H1 (cell line): ENCODE measurements around the gene MCM9. TPM values are rescaled to one million over a fixed set of nuclear protein-coding genes. Genes with fewer than 3 reads are reported as not detected.

Experiments
- CTCF ChIA-PET: fragments of 300-600 bp; sonication (Branson Sonifier 250); formaldehyde crosslinking; loops from one replicate; lab custom pipeline; 2021; ENCODE audit not compliant: partially characterized antibody; lab: Charles Lee
- POLR2A ChIA-PET: fragments of 300-600 bp; sonication (Branson Sonifier 250); formaldehyde crosslinking; loops from one replicate; lab custom pipeline; 2021; ENCODE audit warnings: inconsistent platforms; ENCODE audit not compliant: partially characterized antibody; lab: Charles Lee
- DNase-seq, 2 experiments: peaks; one replicate each; pipeline versions ENCODE4 v3.0.0 to v3.0.0-alpha.2; 2010 to 2022; ENCODE audit warnings: low spot score in 2 of 2, low read depth in 1 of 2, mixed read lengths in 1 of 2
- FAIRE-seq: peaks from 2 replicates; lab custom pipeline; 2011; peaks lifted over from hg19 to GRCh38; lab: Jason Lieb, UNC
- H2AFZ ChIP-seq: 2 replicates; pipeline ENCODE4 v1.8.1; 2012; ENCODE audit warnings: low read length, inconsistent platforms
- H2AK5ac ChIP-seq: 2 replicates; pipeline ENCODE4 v1.6.1; 2013; ENCODE audit warnings: low read depth, low read length
- H2BK120ac ChIP-seq: replicated peaks from 2 replicates; pipeline ENCODE3; 2013; ENCODE audit warnings: low read depth, low read length, inconsistent platforms
- H2BK12ac ChIP-seq: 2 replicates; pipeline ENCODE4 v1.6.1; 2013; ENCODE audit warnings: low read depth, low read length
- H2BK15ac ChIP-seq: 2 replicates; pipeline ENCODE4 v1.6.1; 2013; ENCODE audit warnings: low read length
- H2BK20ac ChIP-seq: 2 replicates; pipeline ENCODE4 v1.6.1; 2013; ENCODE audit warnings: low read length
- H2BK5ac ChIP-seq: 2 replicates; pipeline ENCODE4 v1.6.1; 2013; ENCODE audit warnings: low read depth, low read length
- H3K14ac ChIP-seq: 2 replicates; pipeline ENCODE4 v1.6.1; 2013; ENCODE audit warnings: inconsistent platforms; ENCODE audit not compliant: insufficient read length
- H3K18ac ChIP-seq: 2 replicates; pipeline ENCODE4 v1.6.1; 2013; ENCODE audit warnings: low read length; ENCODE audit errors: extremely low read depth
- H3K23ac ChIP-seq: 2 replicates; pipeline ENCODE4 v1.6.1; 2013; ENCODE audit warnings: inconsistent platforms; ENCODE audit not compliant: insufficient read length
- H3K23me2 ChIP-seq: 2 replicates; pipeline ENCODE4 v1.6.1; 2013; ENCODE audit warnings: low read depth, low read length
- H3K27ac ChIP-seq: 2 replicates; pipeline ENCODE4 v1.6.1; 2011; ENCODE audit warnings: low read depth, low read length, inconsistent platforms
- H3K27me3 ChIP-seq, 4 experiments: replicated peaks in 1 of 4; 1 replicate in 1 of 4; 2 replicates in 3 of 4; pipeline versions ENCODE4 v1.6.1 to v1.8.1; 2011 to 2013; ENCODE audit warnings: low read length in 3 of 4, mild to moderate bottlenecking in 3 of 4, inconsistent platforms in 2 of 4, mixed read lengths in 2 of 4, moderate library complexity in 1 of 4; ENCODE audit not compliant: control insufficient read depth in 3 of 4, insufficient read depth in 3 of 4; ENCODE audit errors: extremely low read depth in 1 of 4
- H3K36me3 ChIP-seq, 4 experiments: 2 replicates each; pipeline versions ENCODE4 v1.6.1 to v1.8.1; 2011 to 2013; ENCODE audit warnings: mild to moderate bottlenecking in 4 of 4, low read length in 3 of 4, moderate library complexity in 2 of 4, control low read depth in 1 of 4, inconsistent platforms in 1 of 4; ENCODE audit not compliant: insufficient read depth in 4 of 4, control insufficient read depth in 2 of 4
- H3K4ac ChIP-seq: replicated peaks from 2 replicates; pipeline ENCODE3; 2013; ENCODE audit warnings: low read length, low read depth, mixed read lengths, inconsistent platforms; ENCODE audit not compliant: insufficient read length
- H3K4me1 ChIP-seq, 4 experiments: replicated peaks in 1 of 4; 1 replicate in 1 of 4; 2 replicates in 3 of 4; pipeline versions ENCODE4 v1.6.1 to v1.8.1; 2011 to 2013; ENCODE audit warnings: low read length in 3 of 4, inconsistent platforms in 2 of 4, mixed read lengths in 1 of 4; ENCODE audit not compliant: insufficient read depth in 4 of 4, control insufficient read depth in 3 of 4
- H3K4me2 ChIP-seq, 2 experiments: 2 replicates each; pipeline versions ENCODE4 v1.6.1 to v1.8.1; 2011 to 2013; ENCODE audit warnings: low read depth in 2 of 2, low read length in 2 of 2, control low read depth in 1 of 2, inconsistent platforms in 1 of 2, mild to moderate bottlenecking in 1 of 2; ENCODE audit not compliant: insufficient read depth in 1 of 2
- H3K4me3 ChIP-seq, 4 experiments: fragments of 200-600, 300-600 bp in 1 of 4; sonication (generic), shearing (Covaris generic), sonication (Bioruptor Twin) in 1 of 4; 2 replicates each; pipeline versions ENCODE4 v1.5.1 to v1.8.1; 2011 to 2016; ENCODE audit warnings: low read length in 4 of 4, low read depth in 3 of 4, control low read depth in 2 of 4, inconsistent platforms in 2 of 4, mild to moderate bottlenecking in 2 of 4, mixed read lengths in 1 of 4, moderate library complexity in 1 of 4; ENCODE audit not compliant: insufficient read depth in 2 of 4; ENCODE audit errors: extremely low read depth in 1 of 4
- H3K56ac ChIP-seq: replicated peaks from 2 replicates; pipeline ENCODE3; 2013; ENCODE audit warnings: low read depth, mild to moderate bottlenecking, mixed read lengths, low read length, inconsistent platforms; ENCODE audit not compliant: insufficient read length
- H3K79me1 ChIP-seq: 2 replicates; pipeline ENCODE4 v1.6.1; 2013; ENCODE audit warnings: low read depth, low read length, control low read depth
- H3K79me2 ChIP-seq, 2 experiments: 2 replicates each; pipeline versions ENCODE4 v1.6.1 to v1.8.1; 2012 to 2013; ENCODE audit warnings: low read length in 2 of 2, mild to moderate bottlenecking in 2 of 2, inconsistent platforms in 1 of 2; ENCODE audit not compliant: insufficient read depth in 2 of 2, control insufficient read depth in 1 of 2
- H3K9ac ChIP-seq, 4 experiments: replicated peaks in 1 of 4; 1 replicate in 1 of 4; 2 replicates in 3 of 4; pipeline versions ENCODE4 v1.6.1 to v1.8.1; 2011 to 2013; ENCODE audit warnings: low read depth in 3 of 4, low read length in 3 of 4, control low read depth in 2 of 4, mild to moderate bottlenecking in 2 of 4, moderate library complexity in 2 of 4, inconsistent platforms in 1 of 4; ENCODE audit errors: extremely low read depth in 1 of 4
- H3K9me3 ChIP-seq, 2 experiments: 2 replicates each; pipeline versions ENCODE4 v1.6.1 to v1.8.1; 2012 to 2013; ENCODE audit warnings: mild to moderate bottlenecking in 2 of 2, moderate library complexity in 2 of 2, control low read depth in 1 of 2, inconsistent platforms in 1 of 2, low read depth in 1 of 2, low read length in 1 of 2, mixed read lengths in 1 of 2; ENCODE audit not compliant: insufficient read depth in 2 of 2
- H4K20me1 ChIP-seq, 2 experiments: replicated peaks in 1 of 2; 2 replicates each; pipeline versions ENCODE3 to v1.8.1; 2011 to 2013; ENCODE audit warnings: inconsistent platforms in 2 of 2, low read length in 2 of 2, mild to moderate bottlenecking in 1 of 2; ENCODE audit not compliant: insufficient read depth in 2 of 2, control insufficient read depth in 1 of 2
- H4K5ac ChIP-seq: 2 replicates; pipeline ENCODE4 v1.6.1; 2013; ENCODE audit warnings: low read length, low read depth, mixed read lengths, inconsistent platforms; ENCODE audit not compliant: insufficient read length
- H4K8ac ChIP-seq: 2 replicates; pipeline ENCODE4 v1.8.0; 2013; ENCODE audit warnings: mild to moderate bottlenecking, moderate library complexity, low read length, inconsistent platforms; ENCODE audit not compliant: insufficient read depth; ENCODE audit errors: extremely low read depth
- H4K91ac ChIP-seq: replicated peaks from 2 replicates; pipeline ENCODE3; 2013; ENCODE audit warnings: low read length, mixed read lengths, inconsistent platforms; ENCODE audit not compliant: insufficient read length
- BRCA1 ChIP-seq: IDR thresholded peaks from 2 replicates; pipeline ENCODE4 v1.6.1; 2012; ENCODE audit warnings: low read depth, low read length, improper control_type of control experiment
- CBX5 ChIP-seq: fragments of 300-800, 300-1000 bp; sonication (generic); IDR thresholded peaks from 2 replicates; pipeline ENCODE4 v1.7.1; 2016; ENCODE audit warnings: antibody characterized with exemption, low read length, low read depth
- CHD1 ChIP-seq: IDR thresholded peaks from 2 replicates; pipeline ENCODE4 v1.6.1; 2012; ENCODE audit warnings: low read depth, low read length, improper control_type of control experiment
- CTBP2 ChIP-seq: IDR thresholded peaks from 2 replicates; pipeline ENCODE4 v1.7.0; 2011; ENCODE audit warnings: borderline replicate concordance, mild to moderate bottlenecking, moderate library complexity, mixed read lengths, low read length; ENCODE audit not compliant: insufficient read depth, insufficient read length
- CTCF ChIP-seq, 3 experiments: IDR thresholded peaks; 1 replicate in 2 of 3; 2 replicates in 1 of 3; pipeline versions ENCODE4 v1.5.1 to v1.6.1; 2011; ENCODE audit warnings: low read length in 3 of 3, mild to moderate bottlenecking in 3 of 3, inconsistent platforms in 2 of 3, low read depth in 1 of 3, moderate library complexity in 1 of 3; ENCODE audit not compliant: insufficient read depth in 1 of 3; ENCODE audit errors: control extremely low read depth in 1 of 3
- MAFK ChIP-seq: IDR thresholded peaks from 2 replicates; pipeline ENCODE4 v1.6.1; 2012; ENCODE audit warnings: low read depth, mild to moderate bottlenecking, improper control_type of control experiment, low read length
- MAX ChIP-seq: IDR thresholded peaks from 2 replicates; pipeline ENCODE4 v1.6.1; 2012; ENCODE audit warnings: inconsistent platforms
- NANOG ChIP-seq: IDR thresholded peaks from 2 replicates; pipeline ENCODE4 v1.6.1; 2011; ENCODE audit warnings: low read length, low read depth, mild to moderate bottlenecking, inconsistent platforms; ENCODE audit not compliant: insufficient read depth, poor library complexity, severe bottlenecking
- RXRA ChIP-seq: IDR thresholded peaks from 2 replicates; pipeline ENCODE4 v1.6.1; 2011; ENCODE audit warnings: low read depth, mild to moderate bottlenecking, low read length, moderate library complexity; ENCODE audit not compliant: insufficient read depth
- SUZ12 ChIP-seq: fragments of 200-600 bp; sonication (generic); IDR thresholded peaks from 2 replicates; pipeline ENCODE4 v1.6.1; 2012; ENCODE audit warnings: mild to moderate bottlenecking, inconsistent platforms, low read length, moderate library complexity, mixed read lengths
- WGBS, 2 experiments: shearing (Covaris generic) in 1 of 2; methylation state at CpG; one replicate each; pipeline versions ENCODE4 v1.1.6 to v1.1.7; 2013 to 2015; ENCODE audit warnings: low lambda C conversion rate in 2 of 2, mixed read lengths in 2 of 2, inconsistent platforms in 1 of 2, low coverage in 1 of 2, missing lambda C conversion rate in 1 of 2; ENCODE audit not compliant: insufficient replicate concordance in 2 of 2, insufficient coverage in 1 of 2, insufficient read length in 1 of 2; ENCODE audit errors: extremely low coverage in 1 of 2, missing lambda C conversion rate in 1 of 2; 5-methylcytosine and 5-hydroxymethylcytosine counted together
- polyA plus RNA-seq, 7 experiments: library from polyadenylated mRNA; depleted of rRNA in 3 of 7; stranded (reverse) in 5 of 7; unstranded in 2 of 7; fragments of >200 nt in 5 of 7; fragments of 200-250 nt in 2 of 7; gene quantifications; 1 replicate in 5 of 7; 2 replicates in 1 of 7; 4 replicates in 1 of 7; pipeline versions ENCODE4 v1.2.1 to v1.2.3, GENCODE V29; 2011 to 2013; ENCODE audit warnings: missing spikeins in 2 of 7, mixed read lengths in 2 of 7
- total RNA-seq: library from RNA; stranded (reverse); fragmentation: NEBNext Ultra II Directional; extraction: Animal tissue kit (Norgen Biotek cat#: 25700); gene quantifications from 2 replicates; pipeline ENCODE4 v1.2.1, GENCODE V29; 2021

The MCM9 gene
- total and polyA plus RNA-seq, 2 of the 8 experiments (the other 6 are each of a cell fraction or from before 2014, with no cell fraction given) = 3.7 to 11.4 TPM

GRCh38 chr6:118843685-118844390 lies 91.1 kb downstream of the MCM9 start:
- 87% methylated on average over 4 of the region's 4 CpGs; no CpG with 5 or more reads in 1 of the 2 experiments for WGBS, 2 experiments
- DNase-seq = no peak
- TF ChIP-seq MAX (no peak), BRCA1 (no peak), CBX5 (no peak), RXRA (no peak), SUZ12 (no peak), NANOG (no peak), CHD1 (no peak), MAFK (no peak), CTCF (IDR thresholded peaks at IDR 0.05; ENCODE audit: control extremely low read depth in 1 of 3, insufficient read depth in 1 of 3, low read depth in 1 of 3, low read length in 3 of 3) (no peak), CTBP2 (no peak)

More at GRCh38 chr6:118843685-118844390, 91.1 kb downstream of the MCM9 start:
- POLR2A ChIA-PET = no interaction called here
- H3K4me3 ChIP-seq = no peak overlapping the region
- H2AK5ac ChIP-seq = no peak overlapping the region
- no peak overlapping the region for H2BK15ac ChIP-seq
- no peak overlapping the region for H4K91ac ChIP-seq
- H2AFZ ChIP-seq = no peak overlapping the region
- H4K8ac ChIP-seq = no peak overlapping the region
- H3K56ac ChIP-seq = no peak overlapping the region
- H2BK5ac ChIP-seq = no peak overlapping the region
- no peak overlapping the region for H2BK120ac ChIP-seq
- CTCF ChIA-PET = no interaction called here
- H3K23ac ChIP-seq = no peak overlapping the region
- no peak overlapping the region for H3K9ac ChIP-seq
- no peak overlapping the region for H3K4ac ChIP-seq
- no peak overlapping the region for H3K18ac ChIP-seq
- H3K79me1 ChIP-seq = no peaks in the 10 kb centered on the region
- H2BK12ac ChIP-seq = no peak overlapping the region
- H3K27me3 ChIP-seq = no peaks in the 10 kb centered on the region
- no peak for FAIRE-seq
- H3K9me3 ChIP-seq = no peaks in the 10 kb centered on the region; a peak in 1 of 4 replicates
- H3K4me2 ChIP-seq = no peak overlapping the region
- H3K36me3 ChIP-seq = no peaks in the 10 kb centered on the region
- H3K14ac ChIP-seq = no peak overlapping the region
- H3K27ac ChIP-seq = no peak overlapping the region
- no peaks in the 10 kb centered on the region for H4K20me1 ChIP-seq
- H3K79me2 ChIP-seq = no peaks in the 10 kb centered on the region
- no peak overlapping the region for H4K5ac ChIP-seq
- H3K23me2 ChIP-seq = no peaks in the 10 kb centered on the region
- H3K4me1 ChIP-seq = no peaks in the 10 kb centered on the region
- H2BK20ac ChIP-seq = no peak overlapping the region
